Activated naive CD4-positive, alpha-beta T cell treated with anti-CD3 and anti-CD28 coated beads, Interleukin-2, amount 50 U/mL, for 24 hours (primary cell): ENCODE measurements around the gene BCL7B.
A peak's percentile ranks its signal among the peaks of the same experiment; 100 is the strongest.
"Not testable (repeated sequence)": the region's sequence is repeated elsewhere in the genome, so short reads cannot be mapped to it uniquely, and the experiment has no call there.

Experiments
- H3K27ac Mint-ChIP-seq: one replicate; pipeline ENCODE4 v1.8.0; 2021; ENCODE audit warnings: mild to moderate bottlenecking, mixed read lengths
- H3K27me3 Mint-ChIP-seq: one replicate; pipeline ENCODE4 v1.8.0; 2021; ENCODE audit warnings: mixed read lengths
- H3K36me3 Mint-ChIP-seq: one replicate; pipeline ENCODE4 v1.8.0; 2021; ENCODE audit warnings: mixed read lengths
- H3K4me1 Mint-ChIP-seq: one replicate; pipeline ENCODE4 v1.8.0; 2021; ENCODE audit warnings: mixed read lengths
- H3K4me3 Mint-ChIP-seq: one replicate; pipeline ENCODE4 v1.8.0; 2021; ENCODE audit warnings: mild to moderate bottlenecking, mixed read lengths
- H3K9me3 Mint-ChIP-seq: one replicate; pipeline ENCODE4 v1.8.0; 2021; ENCODE audit warnings: mixed read lengths

BCL7B gene

DNA sequence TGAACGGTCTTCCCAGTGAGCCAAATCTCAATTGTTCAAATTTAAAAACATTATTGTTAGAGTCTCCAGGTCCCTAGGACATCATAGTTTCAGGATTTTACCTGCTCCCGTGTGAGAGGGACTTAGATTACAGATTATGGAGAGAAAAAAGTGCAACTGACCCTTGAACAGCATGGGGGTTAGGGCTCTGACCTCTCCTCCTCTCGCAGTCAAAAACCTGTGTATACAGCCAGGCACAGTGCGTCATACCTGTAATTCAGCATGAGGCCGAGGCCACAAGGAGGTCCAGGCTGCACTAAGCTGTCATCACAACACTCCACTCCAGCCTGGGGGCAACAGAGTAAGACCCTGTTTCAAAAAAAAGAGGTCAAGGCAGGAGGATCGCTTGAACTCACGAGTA lies 60.9 kb downstream of the BCL7B start:
- H3K4me1 Mint-ChIP-seq: peaks cover 17% of the 10 kb centered on the region
- H3K27me3 Mint-ChIP-seq: no peaks in the 10 kb centered on the region
- H3K4me3 Mint-ChIP-seq: no peak overlapping the region
- H3K36me3 Mint-ChIP-seq: peaks cover 34% of the 10 kb centered on the region
- H3K27ac Mint-ChIP-seq: no peak overlapping the region
- no peaks in the 10 kb centered on the region for H3K9me3 Mint-ChIP-seq

DNA sequence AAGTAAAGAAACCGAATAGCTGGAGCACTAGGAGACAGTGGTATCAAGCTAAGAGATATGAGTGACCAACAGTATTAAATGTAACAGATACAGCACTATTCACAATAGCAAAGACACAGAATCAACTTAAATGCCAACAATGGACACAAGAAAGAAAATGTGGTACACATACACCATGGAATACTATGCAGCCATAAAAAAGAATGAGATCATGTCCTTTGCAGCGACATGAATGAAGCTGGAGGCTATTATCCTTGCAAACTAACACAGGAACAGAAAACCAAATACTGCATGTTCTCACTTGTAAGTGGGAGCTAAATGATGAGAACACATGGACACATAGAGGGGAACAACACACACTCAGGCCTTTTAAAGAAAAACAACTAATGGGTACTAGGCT lies 62.0 kb downstream of the BCL7B start:
- H3K4me1 Mint-ChIP-seq: peaks cover 17% of the 10 kb centered on the region
- not testable (repeated sequence) for H3K9me3 Mint-ChIP-seq, H3K27ac Mint-ChIP-seq, H3K27me3 Mint-ChIP-seq, H3K4me3 Mint-ChIP-seq
- peaks cover 29% of the 10 kb centered on the region for H3K36me3 Mint-ChIP-seq

DNA sequence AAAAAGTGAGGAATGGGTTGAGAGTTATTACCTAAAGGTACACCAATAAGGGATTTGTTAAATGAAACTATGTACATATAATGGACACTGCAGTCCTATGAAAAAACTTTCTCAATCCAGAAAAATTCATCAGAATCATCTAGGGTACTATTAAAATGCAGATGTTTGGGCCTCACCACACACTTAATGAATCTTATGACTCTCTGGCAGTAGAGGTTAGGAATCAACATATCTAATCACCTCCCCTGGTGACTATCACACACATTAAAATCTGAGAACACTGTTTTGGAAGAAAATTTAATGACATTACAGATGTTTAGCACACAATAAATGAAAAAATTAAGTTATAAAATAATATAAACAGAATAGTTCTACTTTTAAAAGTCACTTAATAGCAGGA lies 67.5 kb downstream of the BCL7B start:
- Mint-ChIP-seq H3K4me1 (peaks cover 13% of the 10 kb centered on the region), H3K27ac (no peak overlapping the region), H3K27me3 (no peaks in the 10 kb centered on the region), H3K36me3 (peaks cover 17% of the 10 kb centered on the region), H3K9me3 (no peaks in the 10 kb centered on the region), H3K4me3 (no peak overlapping the region)

DNA sequence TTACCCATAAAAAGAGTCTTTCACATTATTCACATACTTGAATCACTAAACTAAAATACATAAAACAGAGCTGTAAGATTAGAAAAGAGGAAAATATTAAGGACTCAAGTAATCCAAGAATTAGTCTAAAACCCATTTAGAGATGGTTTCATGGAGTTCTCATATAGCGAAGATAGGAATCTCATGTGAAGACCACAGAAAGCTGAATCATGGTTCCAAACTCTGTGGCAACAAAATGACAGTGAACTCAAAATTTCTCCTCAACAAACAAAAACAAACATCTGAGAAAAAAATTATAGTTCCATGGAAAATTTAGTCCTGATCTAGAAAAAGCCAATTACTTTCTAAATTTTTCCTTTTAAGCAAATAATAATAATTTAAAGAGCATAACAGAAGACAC lies 70.0 kb downstream of the BCL7B start:
- no peak overlapping the region for H3K4me3 Mint-ChIP-seq
- no peaks in the 10 kb centered on the region for H3K9me3 Mint-ChIP-seq
- no peaks in the 10 kb centered on the region for H3K27me3 Mint-ChIP-seq
- H3K4me1 Mint-ChIP-seq: peaks cover 13% of the 10 kb centered on the region
- peaks cover 11% of the 10 kb centered on the region for H3K36me3 Mint-ChIP-seq
- H3K27ac Mint-ChIP-seq: peak overlapping the region; percentile 59
